ENCODE data around the gene PLEKHM1. TPM values are rescaled to one million over a fixed set of nuclear protein-coding genes. Genes with fewer than 3 reads are reported as not detected.

Gene PLEKHM1
- total and polyA plus RNA-seq, 2 experiments from 2014 or later, result 18.4 to 23.8 TPM

DNA sequence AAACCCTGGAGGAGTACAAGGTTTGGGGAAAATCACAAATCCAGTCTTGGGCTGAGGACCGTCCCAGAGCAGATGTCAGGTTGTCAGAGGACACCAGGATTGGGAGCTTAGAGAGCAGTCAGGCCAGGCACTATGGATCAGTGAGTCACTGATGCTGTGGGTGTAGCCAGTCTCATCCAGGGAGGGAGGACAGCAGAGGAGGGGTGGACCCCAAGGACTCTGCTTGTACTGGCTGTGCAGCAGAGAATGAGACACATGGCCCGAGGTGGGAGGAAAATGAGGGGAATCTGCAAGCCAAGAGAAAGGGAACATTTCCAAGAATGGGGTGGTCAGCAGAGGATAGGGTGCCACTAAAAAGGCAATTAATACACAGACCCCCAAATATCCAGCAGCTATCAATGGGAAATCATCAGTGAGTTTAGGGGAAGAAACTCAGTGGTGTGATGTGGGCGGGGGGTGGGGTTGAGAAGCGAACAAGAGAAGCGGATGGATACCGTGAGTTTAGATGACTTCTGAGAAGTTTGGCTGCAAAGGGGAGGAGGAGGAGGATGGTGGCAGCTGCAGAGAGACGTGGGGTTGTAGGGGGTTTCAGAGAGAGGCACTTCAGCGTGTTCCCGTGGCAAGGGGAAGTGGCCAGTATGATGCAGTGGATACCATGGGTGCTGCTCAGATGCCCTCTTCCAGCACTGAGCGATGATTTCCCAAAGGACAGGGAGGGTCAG, 101.8 kb downstream of the PLEKHM1 start:
- TF ChIP-seq, protein P1, sequence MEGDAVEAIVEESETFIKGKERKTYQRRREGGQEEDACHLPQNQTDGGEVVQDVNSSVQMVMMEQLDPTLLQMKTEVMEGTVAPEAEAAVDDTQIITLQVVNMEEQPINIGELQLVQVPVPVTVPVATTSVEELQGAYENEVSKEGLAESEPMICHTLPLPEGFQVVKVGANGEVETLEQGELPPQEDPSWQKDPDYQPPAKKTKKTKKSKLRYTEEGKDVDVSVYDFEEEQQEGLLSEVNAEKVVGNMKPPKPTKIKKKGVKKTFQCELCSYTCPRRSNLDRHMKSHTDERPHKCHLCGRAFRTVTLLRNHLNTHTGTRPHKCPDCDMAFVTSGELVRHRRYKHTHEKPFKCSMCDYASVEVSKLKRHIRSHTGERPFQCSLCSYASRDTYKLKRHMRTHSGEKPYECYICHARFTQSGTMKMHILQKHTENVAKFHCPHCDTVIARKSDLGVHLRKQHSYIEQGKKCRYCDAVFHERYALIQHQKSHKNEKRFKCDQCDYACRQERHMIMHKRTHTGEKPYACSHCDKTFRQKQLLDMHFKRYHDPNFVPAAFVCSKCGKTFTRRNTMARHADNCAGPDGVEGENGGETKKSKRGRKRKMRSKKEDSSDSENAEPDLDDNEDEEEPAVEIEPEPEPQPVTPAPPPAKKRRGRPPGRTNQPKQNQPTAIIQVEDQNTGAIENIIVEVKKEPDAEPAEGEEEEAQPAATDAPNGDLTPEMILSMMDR (IDR thresholded peaks at IDR 0.05; ENCODE audit: poor library complexity), result no peak
- no peak for TF ChIP-seq EZH2 (IDR thresholded peaks at IDR 0.05; ENCODE audit: borderline replicate concordance)
- TF ChIP-seq EZH2phosphoT487 (IDR thresholded peaks at IDR 0.05; ENCODE audit: low read depth, severe bottlenecking, unreplicated experiment), result no peak
- no peak overlapping the region for H3K4me2 ChIP-seq
- H4K20me1 ChIP-seq (ENCODE audit: insufficient read depth, poor library complexity, severe bottlenecking), result no peaks in the 10 kb centered on the region
- WGBS (ENCODE audit: low lambda C conversion rate, missing lambda C conversion rate), result 80% methylated on average over 10 of the region's 10 CpGs
- H3K4me3 ChIP-seq, result no peak overlapping the region
- no peak overlapping the region for H3K27ac ChIP-seq
- no peak overlapping the region for H2AFZ ChIP-seq
- no peaks in the 10 kb centered on the region for H3K9me2 ChIP-seq (replicated peaks; ENCODE audit: insufficient read depth)
- no peak for DNase-seq (ENCODE audit: low spot score)
- no peaks in the 10 kb centered on the region for H3K9me3 ChIP-seq (ENCODE audit: low read depth)
- H3K79me2 ChIP-seq, result no peaks in the 10 kb centered on the region
- H3K36me3 ChIP-seq (replicated peaks; ENCODE audit: insufficient read depth, low read depth), result no peaks in the 10 kb centered on the region
- H3K4me1 ChIP-seq (ENCODE audit: insufficient read depth), result no peaks in the 10 kb centered on the region
- no peaks in the 10 kb centered on the region for H3K27me3 ChIP-seq

DNA sequence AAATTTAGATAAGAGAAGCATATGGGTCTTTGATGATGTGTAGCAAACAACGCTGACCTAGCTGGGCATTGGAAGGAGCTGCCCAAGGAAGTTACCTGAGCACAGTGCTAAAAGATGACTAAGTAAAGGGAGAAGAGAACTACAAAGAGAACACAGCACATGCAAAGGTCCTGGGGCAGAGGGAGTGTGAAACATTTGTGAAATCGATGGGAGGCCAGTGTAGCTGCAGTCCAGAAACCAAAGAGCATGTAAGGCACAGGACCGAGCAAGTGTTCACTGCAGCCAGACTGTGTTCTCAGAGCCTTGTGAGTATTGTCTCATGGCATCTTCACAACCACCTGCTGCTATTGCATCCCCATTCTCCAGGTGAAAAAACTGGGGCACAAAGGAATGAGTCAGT, 102.8 kb downstream of the PLEKHM1 start:
- no peak overlapping the region for H2AFZ ChIP-seq
- H3K9me3 ChIP-seq (ENCODE audit: low read depth), result no peaks in the 10 kb centered on the region
- 90% methylated on average over 3 of the region's 3 CpGs for WGBS (ENCODE audit: low lambda C conversion rate, missing lambda C conversion rate)
- H3K4me2 ChIP-seq, result no peak overlapping the region
- no peak for DNase-seq (ENCODE audit: low spot score)
- H3K36me3 ChIP-seq (replicated peaks; ENCODE audit: insufficient read depth, low read depth), result no peaks in the 10 kb centered on the region
- TF ChIP-seq, protein P1 (IDR thresholded peaks at IDR 0.05; ENCODE audit: poor library complexity), result no peak
- TF ChIP-seq EZH2phosphoT487 (IDR thresholded peaks at IDR 0.05; ENCODE audit: low read depth, severe bottlenecking, unreplicated experiment), result no peak
- H3K27me3 ChIP-seq, result no peaks in the 10 kb centered on the region
- H3K27ac ChIP-seq, result no peak overlapping the region
- no peaks in the 10 kb centered on the region for H4K20me1 ChIP-seq (ENCODE audit: insufficient read depth, poor library complexity, severe bottlenecking)
- H3K4me3 ChIP-seq, result no peak overlapping the region
- no peaks in the 10 kb centered on the region for H3K79me2 ChIP-seq
- no peaks in the 10 kb centered on the region for H3K4me1 ChIP-seq (ENCODE audit: insufficient read depth)
- no peaks in the 10 kb centered on the region for H3K9me2 ChIP-seq (replicated peaks; ENCODE audit: insufficient read depth)

DNA sequence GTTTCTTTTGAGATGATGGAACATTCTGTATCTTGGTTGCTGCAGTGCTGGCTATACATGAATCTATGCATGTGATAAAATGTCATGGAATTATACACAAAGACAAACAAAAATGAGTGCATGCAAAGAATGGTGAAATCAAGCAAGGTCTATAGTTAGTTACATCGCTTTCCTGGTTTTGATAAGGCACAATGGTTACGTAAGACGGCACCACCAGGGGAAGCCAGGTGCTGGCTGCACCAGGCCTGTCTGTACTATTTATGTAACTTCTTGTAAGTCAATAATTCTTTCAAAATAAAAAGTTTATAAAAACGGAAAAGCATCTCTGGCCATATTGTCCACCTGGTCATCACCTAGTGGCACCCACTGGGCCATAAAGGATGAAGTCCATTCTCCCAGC, 104.3 kb downstream of the PLEKHM1 start:
- Histone ChIP-seq H3K4me1 (ENCODE audit: insufficient read depth) (no peaks in the 10 kb centered on the region), H4K20me1 (ENCODE audit: insufficient read depth, poor library complexity, severe bottlenecking) (no peaks in the 10 kb centered on the region), H3K9me2 (replicated peaks; ENCODE audit: insufficient read depth) (no peaks in the 10 kb centered on the region), H3K4me2 (no peak overlapping the region), H3K4me3 (no peak overlapping the region), H3K9me3 (ENCODE audit: low read depth) (no peaks in the 10 kb centered on the region), H3K27ac (no peak overlapping the region), H2AFZ (no peak overlapping the region), H3K36me3 (replicated peaks; ENCODE audit: insufficient read depth, low read depth) (no peaks in the 10 kb centered on the region), H3K27me3 (no peaks in the 10 kb centered on the region), H3K79me2 (no peaks in the 10 kb centered on the region)
- TF ChIP-seq EZH2phosphoT487 (IDR thresholded peaks at IDR 0.05; ENCODE audit: low read depth, severe bottlenecking, unreplicated experiment) (no peak), EZH2 (IDR thresholded peaks at IDR 0.05; ENCODE audit: borderline replicate concordance) (no peak)
- TF ChIP-seq, protein P1 (IDR thresholded peaks at IDR 0.05; ENCODE audit: poor library complexity), result no peak
- no peak for DNase-seq (ENCODE audit: low spot score)
- WGBS (ENCODE audit: low lambda C conversion rate, missing lambda C conversion rate), result 78% methylated on average over 4 of the region's 4 CpGs

Small RNAs within 50 kb of the gene (small RNA-seq; reads per million reads assigned to genes)
- gene RF00017, result not detected

Other genes with a start within 250 kb of the PLEKHM1 start
- gene SPATA32, start 228.6 kb downstream of the PLEKHM1 start, total RNA-seq, result not detected in 2 replicates
- 0.19 and 0.31 TPM in 2 replicates for gene SPATA32, start 228.6 kb downstream of the PLEKHM1 start, polyA plus RNA-seq
- 2.3 and 3.0 TPM in 2 replicates for gene MAP3K14, start 173.7 kb downstream of the PLEKHM1 start, total RNA-seq
- 3.0 TPM in 2 replicates for gene MAP3K14, start 173.7 kb downstream of the PLEKHM1 start, polyA plus RNA-seq
- 27.9 and 78.1 TPM in 2 replicates for gene ARHGAP27, start 57.9 kb downstream of the PLEKHM1 start, total RNA-seq
- gene ARHGAP27, start 57.9 kb downstream of the PLEKHM1 start, polyA plus RNA-seq, result 21.1 and 24.4 TPM in 2 replicates